ENCODE results near the gene EFS.

GRCh38 chr14:23349156-23349845, 15.7 kb downstream of the EFS start:
- TF ChIP-seq CTCF (conservative IDR thresholded peaks at IDR 0.05; ENCODE audit: low read depth, low read length) = no peak
- TF ChIP-seq EZH2phosphoT487 (IDR thresholded peaks at IDR 0.05; ENCODE audit: borderline replicate concordance, low read length) = no peak
